ENCODE measurements around the gene DHX16. TPM values are rescaled to one million over a fixed set of nuclear protein-coding genes. Genes with fewer than 3 reads are reported as not detected.
"Not testable (repeated sequence)": the region's sequence is repeated elsewhere in the genome, so short reads cannot be mapped to it uniquely, and the experiment has no call there.

DHX16 gene
- 42.3 and 50.4 TPM in 2 replicates for total RNA-seq

DNA sequence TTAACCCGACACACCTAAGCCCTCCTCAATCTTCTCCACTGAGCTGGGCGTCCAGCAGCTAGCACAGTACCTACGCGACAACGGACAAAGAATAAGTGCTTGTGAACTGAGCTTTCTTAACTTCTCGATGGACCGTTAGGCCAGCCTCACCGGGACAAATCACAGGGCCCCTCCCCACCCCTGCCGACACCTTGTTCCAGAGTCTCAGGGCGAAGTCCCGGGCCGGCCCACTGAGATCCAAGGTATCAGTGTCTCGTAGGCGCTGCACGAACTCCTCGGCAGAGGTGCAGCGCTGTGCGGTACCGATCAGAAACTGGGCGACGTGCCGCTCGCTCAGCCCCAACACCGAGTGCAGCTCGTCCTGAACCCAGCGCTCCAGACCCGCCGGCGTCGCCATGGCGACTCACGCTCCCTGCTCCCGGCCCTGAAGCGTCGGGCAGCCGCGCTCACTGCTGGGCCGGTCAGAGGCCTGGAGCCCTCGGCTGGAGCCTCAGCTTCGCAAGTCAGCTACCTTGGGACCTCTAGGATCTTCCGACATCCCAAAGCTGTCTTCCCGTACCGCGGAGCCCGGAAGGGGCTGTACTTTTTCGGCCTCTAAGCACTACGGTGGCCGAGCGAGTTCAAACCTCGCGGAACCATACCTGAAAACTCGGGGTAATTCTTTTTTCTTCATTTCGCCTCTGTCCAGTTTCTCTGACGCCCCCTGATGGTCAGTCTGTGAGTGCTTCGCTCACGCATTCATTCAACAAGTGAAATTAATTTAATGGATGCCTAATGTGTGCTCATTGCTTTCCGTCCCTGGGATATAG, at the start of gene DHX16:
Gene DHX16 (minus strand): TSS at position 562 of the 809 bp plus-strand sequence. CDS start 165 bp downstream, at position 397.
- ChIA-PET CTCF (interaction anchor here (0.7 to 15.7 kb wide), 11 partner anchors 9 to 191 kb away, joined by 3 to 576 read pairs (median 5); partner anchors contain the start of genes ATAT1 and TUBB), POLR2A (interaction anchor here (0.7 to 15.3 kb wide), 16 partner anchors 9 to 212 kb away, joined by 3 to 697 read pairs (median 3); partner anchors contain the start of genes ABCF1, DDR1, MDC1 and MRPS18B)
- Mint-ChIP-seq H3K27ac (peak within 1 kb of the TSS; percentile 84), H3K27me3 (no peaks in the 10 kb centered on the region), H3K9me3 (no peaks in the 10 kb centered on the region), H3K36me3 (ENCODE audit: low read depth) (peaks cover 51% of the 10 kb centered on the region), H3K4me3 (peak within 1 kb of the TSS; percentile 91), H3K4me1 (peaks cover 42% of the 10 kb centered on the region)
- ATAC-seq (ENCODE audit: low read depth) (peak; percentile 88), DNase-seq (peak; percentile 80)
- intact Hi-C loops (cut with micrococcal nuclease): loop anchor here (1.0 to 10.0 kb wide), 9 partner anchors 10 to 218 kb away; partner anchors contain the start of genes ATAT1, C6orf136, GNL1 and MRPS18B
- peak; percentile 51 for TF ChIP-seq CTCF (IDR thresholded peaks at IDR 0.05)

- peak overlapping the region; percentile 99 for H3K4me3 Mint-ChIP-seq
- POLR2A ChIA-PET: interaction anchor here (0.9 to 22.6 kb wide), 14 partner anchors 9 to 395 kb away, joined by 3 to 697 read pairs (median 5); partner anchors contain the start of genes ABCF1, ATAT1, C6orf136 and DHX16
- H3K27ac Mint-ChIP-seq: peak overlapping the region; percentile 97
- CTCF ChIA-PET: interaction anchor here (0.9 to 20.0 kb wide), 16 partner anchors 9 to 365 kb away, joined by 3 to 576 read pairs (median 8); partner anchors contain the start of genes ATAT1, DHX16, MRPS18B and NRM
- H3K4me1 Mint-ChIP-seq: peaks cover 62% of the 10 kb centered on the region
- peaks cover 60% of the 10 kb centered on the region for H3K36me3 Mint-ChIP-seq (ENCODE audit: low read depth)
- intact Hi-C loops (cut with micrococcal nuclease): loop anchor here (1.0 to 2.0 kb wide), 2 partner anchors 43 to 239 kb away; no protein-coding TSS in a partner anchor
- DNase-seq; ATAC-seq (ENCODE audit: low read depth); H3K27me3 Mint-ChIP-seq; H3K9me3 Mint-ChIP-seq: not testable (repeated sequence)
Observed at GRCh38 chr6:30722025-30722279, 49.1 kb upstream of the DHX16 start.

- DNase-seq (peak; percentile 95), ATAC-seq (ENCODE audit: low read depth) (peak; percentile 44)
- CTCF ChIA-PET: interaction anchor here (0.9 to 20.0 kb wide), 16 partner anchors 9 to 366 kb away, joined by 3 to 576 read pairs (median 8); partner anchors contain the start of genes ATAT1, DHX16, MRPS18B and NRM
- POLR2A ChIA-PET: interaction anchor here (0.9 to 22.6 kb wide), 15 partner anchors 10 to 395 kb away, joined by 3 to 697 read pairs (median 5); partner anchors contain the start of genes ABCF1, ATAT1, C6orf136 and DHX16
- H3K27ac Mint-ChIP-seq: peak overlapping the region; percentile 97
- H3K36me3 Mint-ChIP-seq (ENCODE audit: low read depth): peaks cover 58% of the 10 kb centered on the region
- no peaks in the 10 kb centered on the region for H3K9me3 Mint-ChIP-seq
- peaks cover 67% of the 10 kb centered on the region for H3K4me1 Mint-ChIP-seq
- TF ChIP-seq CTCF (IDR thresholded peaks at IDR 0.05): no peak
- peak overlapping the region; percentile 99 for H3K4me3 Mint-ChIP-seq
- intact Hi-C loops (cut with micrococcal nuclease): loop anchor here (1.0 to 2.0 kb wide), 5 partner anchors 21 to 239 kb away; partner anchors contain the start of genes C6orf136, FLOT1, MRPS18B and PPP1R10
- H3K27me3 Mint-ChIP-seq: no peaks in the 10 kb centered on the region
Observed at GRCh38 chr6:30721198-30722024, 48.6 kb upstream of the DHX16 start.

GRCh38 chr6:30720738-30721197, 48.0 kb upstream of the DHX16 start:
- peak; percentile 65 for DNase-seq
- no peak for TF ChIP-seq CTCF (IDR thresholded peaks at IDR 0.05)
- peak; percentile 5 for ATAC-seq (ENCODE audit: low read depth)
- Mint-ChIP-seq H3K4me1 (peaks cover 73% of the 10 kb centered on the region), H3K27ac (peak overlapping the region; percentile 97), H3K27me3 (no peaks in the 10 kb centered on the region), H3K36me3 (ENCODE audit: low read depth) (peaks cover 55% of the 10 kb centered on the region), H3K4me3 (peak overlapping the region; percentile 99), H3K9me3 (no peaks in the 10 kb centered on the region)
- ChIA-PET CTCF (interaction anchor here (1.9 to 20.0 kb wide), 6 partner anchors 11 to 239 kb away, joined by 10 to 576 read pairs (median 18); partner anchors contain the start of genes DHX16 and NRM), POLR2A (interaction anchor here (0.8 to 22.6 kb wide), 16 partner anchors 10 to 394 kb away, joined by 3 to 697 read pairs (median 5); partner anchors contain the start of genes ABCF1, ATAT1, DHX16 and FLOT1)
- intact Hi-C loops (cut with micrococcal nuclease): loop anchor here (1.0 to 2.0 kb wide), 3 partner anchors 22 to 103 kb away; partner anchors contain the start of genes C6orf136, FLOT1, MRPS18B and PPP1R10
